Choroid plexus epithelial cell (primary cell): ENCODE results near the gene RASGRF2.

Experiments
- DNase-seq: peaks from one replicate; pipeline ENCODE4 v3.0.0-alpha.2; 2010; ENCODE audit warnings: low read depth
- H3K4me3 ChIP-seq: 2 replicates; pipeline ENCODE4 v1.5.1; 2011; ENCODE audit warnings: low read depth, mild to moderate bottlenecking, control low read depth, low read length, moderate library complexity
- CTCF ChIP-seq: conservative IDR thresholded peaks from 2 replicates; pipeline ENCODE4 v1.5.1; 2011; ENCODE audit warnings: low read depth, mild to moderate bottlenecking, control low read depth, inconsistent platforms, low read length, moderate library complexity

The RASGRF2 gene

GRCh38 chr5:81216152-81216551 is 256.0 kb downstream of the RASGRF2 start:
- DNase-seq: no peak
- H3K4me3 ChIP-seq: no peak overlapping the region
- TF ChIP-seq CTCF: no peak

GRCh38 chr5:81219389-81219788 is 259.2 kb downstream of the RASGRF2 start:
- TF ChIP-seq CTCF: no peak
- H3K4me3 ChIP-seq: no peak overlapping the region
- peak; percentile 33 for DNase-seq

GRCh38 chr5:81222285-81222684 is 262.1 kb downstream of the RASGRF2 start:
- no peak overlapping the region for H3K4me3 ChIP-seq
- TF ChIP-seq CTCF: no peak
- DNase-seq: no peak

GRCh38 chr5:81225463-81225862 is 265.3 kb downstream of the RASGRF2 start:
- no peak for TF ChIP-seq CTCF
- H3K4me3 ChIP-seq: no peak overlapping the region

GRCh38 chr5:81226286-81226685 is 266.1 kb downstream of the RASGRF2 start:
- no peak overlapping the region for H3K4me3 ChIP-seq
- DNase-seq: no peak
- TF ChIP-seq CTCF: no peak

More at GRCh38 chr5:81225463-81225862, 265.3 kb downstream of the RASGRF2 start:
- no peak for DNase-seq

- no peak for DNase-seq
- no peak overlapping the region for H3K4me3 ChIP-seq
- TF ChIP-seq CTCF: no peak
These were observed 266.8 kb downstream of the RASGRF2 start for GRCh38 chr5:81226949-81227348.

DNA sequence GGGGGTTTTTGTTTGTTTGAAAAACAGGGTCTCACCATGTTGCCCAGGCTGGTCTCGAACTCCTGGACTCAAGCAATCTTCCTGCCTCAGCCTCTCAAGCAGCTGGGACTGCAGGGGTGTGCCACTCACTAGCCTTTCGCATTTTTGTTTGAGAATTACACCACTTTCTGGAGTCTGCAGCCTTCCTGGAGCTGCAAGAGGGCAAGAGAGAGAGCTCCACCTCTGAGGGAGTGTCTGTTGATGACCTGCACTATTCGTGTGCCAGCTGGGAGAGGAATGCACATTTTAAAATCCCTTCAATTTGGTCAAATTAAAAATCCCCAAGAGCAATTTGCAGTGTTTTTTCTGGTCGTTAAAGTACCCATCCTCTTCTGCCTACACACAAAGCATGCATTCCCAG is 267.9 kb downstream of the RASGRF2 start:
- no peak overlapping the region for H3K4me3 ChIP-seq
- TF ChIP-seq CTCF: no peak

More for the DNA sequence above, 267.9 kb downstream of the RASGRF2 start:
- no peak for DNase-seq
